SK-N-SH treated with all-trans-retinoic acid at 6 μM for 48 hours (cell line): Measurements from ENCODE around the gene BRF1.

Source experiments
- GLIS3 ChIP-seq: fragments of 250-450 bp; sonication (Bioruptor Pico); IDR thresholded peaks from 2 replicates; pipeline ENCODE4 v1.5.0; 2020; ENCODE audit warnings: mild to moderate bottlenecking, moderate library complexity
- RARB ChIP-seq: fragments of 250-450 bp; sonication (Bioruptor Pico); IDR thresholded peaks from 2 replicates; pipeline ENCODE4 v1.8.0; 2021; ENCODE audit warnings: mild to moderate bottlenecking, moderate library complexity
- ZFP3 ChIP-seq: fragments of 250-450 bp; sonication (Bioruptor Pico); IDR thresholded peaks from 2 replicates; pipeline ENCODE4 v1.5.0; 2020; ENCODE audit warnings: mild to moderate bottlenecking, moderate library complexity
- ZNF565 ChIP-seq: fragments of 450-650 bp; formaldehyde crosslinking; conservative IDR thresholded peaks from 2 replicates; pipeline ENCODE4 v1.5.0; 2020; ENCODE audit warnings: low read depth, mild to moderate bottlenecking, moderate library complexity
- ZNF8 ChIP-seq: fragments of 450-650 bp; formaldehyde crosslinking; IDR thresholded peaks from 2 replicates; pipeline ENCODE4 v1.5.0; 2020; ENCODE audit warnings: mild to moderate bottlenecking, moderate library complexity

- TF ChIP-seq ZFP3 (CRISPR knock-in tag): no peak
- no peak for TF ChIP-seq RARB (CRISPR knock-in tag)
- no peak for TF ChIP-seq GLIS3 (CRISPR knock-in tag)
- TF ChIP-seq ZNF565 (CRISPR knock-in tag): no peak
- TF ChIP-seq ZNF8: no peak
These were observed 28.8 kb upstream of the BRF1 start for GRCh38 chr14:105329411-105330150.
